ENCODE data around the gene HNRNPM.
"Not testable (repeated sequence)": the region's sequence is repeated elsewhere in the genome, so short reads cannot be mapped to it uniquely, and the experiment has no call there.

The HNRNPM gene, protein sequence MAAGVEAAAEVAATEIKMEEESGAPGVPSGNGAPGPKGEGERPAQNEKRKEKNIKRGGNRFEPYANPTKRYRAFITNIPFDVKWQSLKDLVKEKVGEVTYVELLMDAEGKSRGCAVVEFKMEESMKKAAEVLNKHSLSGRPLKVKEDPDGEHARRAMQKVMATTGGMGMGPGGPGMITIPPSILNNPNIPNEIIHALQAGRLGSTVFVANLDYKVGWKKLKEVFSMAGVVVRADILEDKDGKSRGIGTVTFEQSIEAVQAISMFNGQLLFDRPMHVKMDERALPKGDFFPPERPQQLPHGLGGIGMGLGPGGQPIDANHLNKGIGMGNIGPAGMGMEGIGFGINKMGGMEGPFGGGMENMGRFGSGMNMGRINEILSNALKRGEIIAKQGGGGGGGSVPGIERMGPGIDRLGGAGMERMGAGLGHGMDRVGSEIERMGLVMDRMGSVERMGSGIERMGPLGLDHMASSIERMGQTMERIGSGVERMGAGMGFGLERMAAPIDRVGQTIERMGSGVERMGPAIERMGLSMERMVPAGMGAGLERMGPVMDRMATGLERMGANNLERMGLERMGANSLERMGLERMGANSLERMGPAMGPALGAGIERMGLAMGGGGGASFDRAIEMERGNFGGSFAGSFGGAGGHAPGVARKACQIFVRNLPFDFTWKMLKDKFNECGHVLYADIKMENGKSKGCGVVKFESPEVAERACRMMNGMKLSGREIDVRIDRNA

DNA sequence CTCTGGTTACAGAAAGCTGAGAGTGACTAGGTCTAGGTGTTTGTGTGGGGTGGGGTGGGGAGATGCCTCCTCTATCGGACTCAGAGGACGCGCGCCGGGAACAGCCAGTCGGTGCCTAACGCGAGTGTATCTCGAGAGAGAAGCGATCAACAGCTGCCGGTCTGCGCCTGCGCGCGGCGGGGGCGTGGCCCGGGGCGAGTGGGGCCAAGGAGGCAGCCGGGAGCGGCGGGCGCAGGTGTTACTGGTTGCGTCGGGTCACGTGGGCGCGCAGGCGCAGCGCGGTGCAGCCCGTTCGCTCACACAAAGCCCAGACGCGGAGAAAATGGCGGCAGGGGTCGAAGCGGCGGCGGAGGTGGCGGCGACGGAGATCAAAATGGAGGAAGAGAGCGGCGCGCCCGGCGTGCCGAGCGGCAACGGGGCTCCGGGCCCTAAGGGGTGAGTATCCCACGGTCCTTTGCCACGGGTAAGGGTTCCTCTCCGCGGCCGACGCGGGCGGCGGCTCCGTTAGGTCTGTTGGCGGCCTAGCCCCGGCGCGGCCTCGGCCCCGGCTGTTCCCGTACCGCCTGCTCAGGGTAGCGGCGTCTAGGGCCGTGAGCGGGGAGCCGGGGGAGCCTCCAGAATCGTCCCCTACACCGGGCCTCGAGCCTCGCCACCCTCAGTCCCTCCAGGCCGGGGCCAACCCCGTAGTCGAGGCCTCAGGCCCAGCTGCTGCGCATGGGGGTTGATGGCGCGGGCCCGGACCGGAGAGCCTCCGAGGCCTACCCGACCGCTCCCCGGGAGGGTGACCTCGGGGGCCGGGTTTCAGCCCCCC is at the start of gene HNRNPM:
TSS of gene HNRNPM (plus strand) at position 299 of the 811 bp plus-strand sequence. CDS start at position 323, 24 bp downstream.
- peak; percentile 94 for DNase-seq

DNA sequence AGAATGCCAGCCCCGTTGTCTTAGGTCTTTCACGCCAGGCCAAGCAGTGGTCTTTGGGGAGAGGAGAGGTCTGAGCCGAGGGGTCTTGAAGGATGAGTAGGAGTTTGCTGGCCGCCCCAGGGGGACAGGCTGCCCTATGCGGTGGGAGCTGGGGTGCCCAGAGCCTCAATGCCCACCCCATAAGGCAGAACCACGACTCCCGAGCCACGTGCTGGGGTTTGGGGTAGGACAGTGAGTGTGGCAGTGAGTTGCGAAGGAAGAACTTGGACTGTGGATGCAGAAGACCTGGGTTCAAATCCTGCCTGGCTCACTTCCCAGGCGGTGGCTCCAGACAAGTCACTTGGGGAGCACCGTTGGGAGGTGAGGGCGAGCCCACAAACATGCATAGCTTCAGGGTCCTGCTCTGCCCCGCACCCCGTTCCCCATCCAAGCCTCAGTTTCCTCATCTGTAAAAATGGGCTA is 49.1 kb upstream of the HNRNPM start:
- DNase-seq, result no peak

- no peak for DNase-seq
These were observed 48.6 kb upstream of the HNRNPM start for GRCh38 chr19:8396185-8396562.

GRCh38 chr19:8396563-8397203 is 48.1 kb upstream of the HNRNPM start:
- DNase-seq, result no peak

DNA sequence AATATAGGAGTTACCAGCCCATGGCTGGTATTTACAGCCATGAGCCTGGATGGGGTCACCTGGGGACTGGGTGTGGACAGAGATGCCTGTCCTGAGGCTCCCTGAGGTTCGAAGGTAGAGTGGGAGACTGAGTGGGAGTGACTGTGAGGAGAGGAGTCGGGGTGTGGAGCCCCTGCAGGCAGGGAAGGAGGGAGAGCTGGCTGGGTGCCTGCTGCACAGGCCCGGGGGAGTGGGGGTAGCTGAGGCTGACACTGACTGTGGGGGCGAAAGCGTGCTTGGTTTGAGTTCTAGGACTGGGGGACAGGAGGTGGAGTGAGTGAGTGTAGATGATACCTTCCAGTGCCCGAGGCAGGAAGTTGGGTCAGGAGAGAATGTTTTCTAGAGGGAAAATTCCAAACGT is 47.5 kb upstream of the HNRNPM start:
- no peak for DNase-seq

DNA sequence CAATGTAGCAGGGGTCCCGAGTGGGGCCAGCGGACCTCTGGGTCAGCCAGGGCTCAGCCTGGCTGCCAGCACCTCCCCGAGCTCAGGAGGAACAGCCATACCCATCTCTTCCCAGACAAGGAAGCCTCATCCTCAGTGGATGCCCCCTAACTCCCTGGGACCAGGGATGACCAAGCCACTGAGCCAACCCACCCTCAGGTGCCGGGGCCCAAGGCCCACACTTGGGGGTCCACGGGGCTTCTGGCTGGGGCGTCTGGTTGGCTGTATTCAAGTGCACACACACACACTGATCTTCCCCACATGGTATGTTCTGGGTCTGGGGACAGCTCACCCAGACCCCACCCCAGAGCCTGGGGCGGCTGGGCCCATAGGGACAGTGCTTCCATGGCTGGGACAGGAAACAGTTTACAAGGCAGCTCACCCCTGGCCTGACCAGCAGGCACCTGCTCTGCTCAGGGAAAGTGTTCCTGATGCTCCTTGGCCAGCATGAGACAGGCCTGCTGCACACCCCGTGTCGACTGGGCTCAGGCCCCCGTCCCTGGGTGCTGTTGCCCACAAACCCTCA is 46.9 kb upstream of the HNRNPM start:
- DNase-seq, result no peak

- DNase-seq, result no peak
These were observed 46.4 kb upstream of the HNRNPM start for GRCh38 chr19:8398311-8398771.

- DNase-seq, result no peak
These were observed 45.0 kb upstream of the HNRNPM start for GRCh38 chr19:8399681-8400188.

- no peak for DNase-seq
These were observed 42.8 kb upstream of the HNRNPM start for GRCh38 chr19:8401981-8402411.

GRCh38 chr19:8403098-8403819 is 41.5 kb upstream of the HNRNPM start:
- DNase-seq, result no peak

DNA sequence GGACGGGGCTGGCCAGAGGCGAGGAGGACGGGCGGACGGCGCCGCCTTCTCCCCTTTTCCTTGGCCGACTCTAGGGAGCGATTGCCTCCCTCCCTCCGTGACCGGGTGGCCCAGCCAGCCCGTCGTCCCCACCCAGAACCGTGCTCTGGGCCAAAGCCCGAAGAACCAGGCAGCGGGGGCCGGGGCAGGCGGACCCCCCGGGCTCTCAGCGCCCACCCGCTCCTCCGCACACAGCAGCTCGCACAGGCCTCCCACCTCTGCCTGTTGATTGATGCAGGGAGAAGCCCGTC is 41.0 kb upstream of the HNRNPM start:
- DNase-seq, result no peak

DNA sequence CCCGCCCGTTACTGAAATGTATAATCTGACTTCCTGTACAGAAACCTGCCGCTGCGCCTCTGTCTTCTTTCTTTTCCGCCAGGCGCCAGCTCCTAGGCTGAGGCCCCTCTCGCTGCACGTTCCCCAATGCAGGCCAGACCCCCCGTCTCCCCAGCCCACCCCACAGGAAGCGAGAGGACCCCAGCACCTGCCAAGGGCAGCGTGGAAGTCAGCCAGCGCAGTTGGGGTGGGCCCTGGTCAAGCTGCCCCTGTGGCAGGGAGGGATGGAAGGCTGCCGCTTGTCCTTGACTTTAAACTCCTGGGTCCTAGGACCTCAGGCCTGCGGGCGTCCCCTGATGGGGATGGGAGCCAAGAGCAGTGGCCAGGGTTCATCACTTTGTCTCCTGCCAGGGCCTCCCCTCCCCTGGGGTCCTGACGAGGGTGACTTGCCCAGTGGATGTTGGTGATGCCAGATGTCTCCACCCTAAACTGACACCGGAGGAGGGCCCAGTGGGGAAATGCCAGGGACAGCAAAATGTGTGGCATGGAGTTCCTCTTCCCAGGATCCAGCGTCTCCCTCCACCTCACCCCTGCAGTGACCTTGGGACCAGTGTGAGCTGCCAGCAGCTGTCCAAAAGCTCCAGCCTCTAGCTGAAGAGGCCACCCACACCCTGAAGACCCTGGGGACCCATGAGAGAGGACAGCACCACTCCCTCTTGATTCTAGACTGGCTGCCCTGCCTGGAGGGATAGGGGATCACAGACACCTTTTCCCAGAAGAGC is 40.2 kb upstream of the HNRNPM start:
- DNase-seq, result no peak

DNA sequence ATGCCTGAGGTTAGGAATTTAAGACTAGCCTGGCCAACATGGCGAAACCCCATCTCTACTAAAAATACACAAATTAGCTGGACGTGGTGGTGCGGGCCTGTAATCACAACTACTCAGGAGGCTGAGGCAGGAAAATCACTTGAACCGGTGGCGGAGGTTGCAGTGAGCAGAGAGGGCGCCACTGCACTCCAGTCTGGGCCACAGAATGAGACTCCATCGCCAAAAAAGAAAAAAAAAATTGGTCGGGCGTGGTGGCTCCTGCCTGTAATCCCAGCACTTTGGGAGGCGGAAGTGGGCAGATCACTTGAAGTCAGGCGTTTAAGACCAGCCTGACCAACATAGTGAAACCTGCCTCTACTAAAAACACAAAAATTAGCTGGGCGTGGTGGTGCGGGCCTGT is 34.1 kb upstream of the HNRNPM start:
- not testable (repeated sequence) for DNase-seq

DNA sequence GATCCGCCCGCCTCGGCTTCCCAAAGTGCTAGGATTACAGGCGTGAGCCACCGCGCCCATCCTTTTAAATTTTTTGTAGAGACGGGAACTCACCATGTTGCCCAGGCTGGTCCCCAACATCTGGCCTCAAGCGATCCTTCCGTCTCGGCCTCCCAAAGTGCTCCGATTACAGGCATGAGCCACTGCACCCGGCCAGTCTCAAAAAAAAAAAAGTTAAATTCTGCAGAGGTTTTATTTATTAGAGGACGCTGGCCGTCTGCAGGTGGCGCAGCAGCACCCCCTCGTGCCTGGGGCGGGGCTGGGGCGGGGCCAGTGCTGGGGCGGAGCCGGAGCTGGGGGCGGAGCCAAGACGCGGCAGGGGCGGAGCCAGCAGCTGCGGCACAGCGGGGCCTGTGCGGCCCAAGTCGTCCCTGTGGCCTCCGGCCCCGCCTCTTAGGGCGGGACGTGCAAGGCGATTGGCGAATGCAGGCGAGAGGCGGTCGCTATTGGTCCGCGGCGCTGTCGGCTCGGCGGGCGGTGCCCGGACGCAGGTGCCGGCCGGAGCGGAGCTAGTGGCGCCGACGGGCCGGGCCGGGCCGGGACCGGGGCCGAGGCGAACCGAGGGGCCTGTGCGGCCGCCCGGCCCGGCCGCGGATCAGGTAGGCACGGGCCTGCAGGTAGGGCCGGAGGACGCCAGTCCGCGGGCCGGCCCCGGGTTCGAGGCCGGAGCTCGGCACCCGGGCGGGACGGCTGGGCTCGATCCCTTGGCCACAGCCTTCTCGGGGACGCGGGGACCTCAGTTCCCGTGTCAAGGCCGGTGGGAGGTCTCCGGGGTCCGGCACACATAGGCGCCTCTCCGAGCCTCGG is 31.8 kb upstream of the HNRNPM start, which contains the start of gene MARCHF2:
TSS of gene MARCHF2 (plus strand) at position 523 of the 846 bp plus-strand sequence. CDS start 8,536 bp downstream, outside the sequence.
- peak; percentile 91 for DNase-seq

- no peak for DNase-seq
These were observed 31.2 kb upstream of the HNRNPM start for GRCh38 chr19:8413629-8413995.

GRCh38 chr19:8416796-8417195 is 28.0 kb upstream of the HNRNPM start:
- no peak for DNase-seq

DNA sequence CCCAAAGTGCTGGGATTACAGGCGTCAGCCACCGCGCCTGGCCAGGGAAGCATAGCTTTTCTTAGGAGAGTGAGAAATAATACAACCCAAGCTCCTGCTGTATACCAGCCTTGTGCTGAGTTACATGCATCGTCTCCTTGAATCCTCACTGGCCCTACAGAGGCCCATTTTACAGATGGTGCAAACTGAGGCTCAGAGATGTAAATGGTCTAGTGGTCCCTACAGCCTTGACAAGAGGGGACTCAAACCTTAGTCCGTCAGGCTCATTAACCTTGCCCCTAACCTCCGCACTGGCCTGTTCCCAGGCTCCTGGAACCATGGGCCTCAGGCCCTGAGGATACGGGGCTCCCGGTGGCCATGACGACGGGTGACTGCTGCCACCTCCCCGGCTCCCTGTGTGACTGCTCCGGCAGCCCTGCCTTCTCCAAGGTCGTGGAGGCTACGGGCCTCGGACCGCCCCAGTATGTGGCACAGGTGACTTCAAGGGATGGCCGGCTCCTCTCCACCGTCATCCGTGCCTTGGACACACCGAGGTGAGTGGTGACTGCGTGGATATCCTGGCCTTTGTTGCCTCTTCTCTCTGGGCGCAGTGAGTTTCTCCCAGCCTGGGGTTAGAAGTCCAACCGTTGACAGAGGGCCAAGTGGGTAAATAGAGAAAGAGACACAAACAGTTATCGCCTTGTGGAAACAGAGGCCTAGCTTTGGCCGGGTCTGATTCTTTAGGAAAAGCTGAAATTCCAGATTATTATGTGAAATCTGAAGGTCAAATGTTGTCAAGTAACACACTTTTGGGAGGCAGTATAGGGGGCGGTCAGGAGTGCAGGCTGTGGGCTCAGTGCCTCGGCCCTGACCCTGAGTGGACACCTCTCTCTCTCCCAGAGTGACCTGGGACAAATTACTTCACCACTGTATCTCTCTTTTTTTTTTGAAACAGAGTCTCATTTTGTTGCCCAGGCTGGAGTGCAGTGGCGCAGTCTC is 23.0 kb upstream of the HNRNPM start:
- DNase-seq, result no peak

DNA sequence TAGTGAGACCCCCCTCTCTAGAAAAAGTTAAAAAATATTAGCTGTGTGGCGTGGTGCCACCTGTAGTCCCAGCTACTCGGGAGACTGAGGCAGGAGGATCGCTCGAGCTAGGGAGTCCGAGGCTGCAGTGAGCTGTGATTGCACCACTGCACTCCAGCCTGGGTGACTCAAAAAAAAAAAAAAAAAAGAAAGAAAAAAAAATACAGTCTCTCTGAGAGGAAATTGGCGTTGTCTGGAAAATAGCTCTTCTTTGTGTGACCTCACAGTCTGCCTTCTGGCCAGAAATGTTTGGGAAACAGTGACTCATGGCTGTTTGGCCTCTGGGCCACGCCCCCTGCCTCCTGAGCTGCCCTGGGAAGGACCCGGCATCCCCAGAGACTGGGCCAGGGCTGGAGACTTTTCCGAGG is 21.0 kb upstream of the HNRNPM start:
- DNase-seq, result peak; percentile 59

Measured in NCI-H446 treated with DMSO at 0.1 percent for 48 hours (cell line).